DND-41 (cell line): ENCODE data around the gene PRODH.

Source experiments
- CTCF ChIP-seq: IDR thresholded peaks from 2 replicates; pipeline ENCODE4 v1.5.1; 2012; ENCODE audit warnings: borderline replicate concordance, low read length, moderate library complexity, mild to moderate bottlenecking; ENCODE audit not compliant: poor library complexity, severe bottlenecking; ENCODE audit errors: extremely low read depth
- EZH2 ChIP-seq: IDR thresholded peaks from 3 replicates; pipeline ENCODE4 v1.6.1; 2012; ENCODE audit warnings: borderline replicate concordance, low read depth, mild to moderate bottlenecking, moderate library complexity, low read length, inconsistent platforms; ENCODE audit not compliant: severe bottlenecking

- TF ChIP-seq CTCF (no peak), EZH2 (no peak)
Measured at GRCh38 chr22:18975434-18976196, 39.5 kb upstream of the PRODH start.
